SK-N-MC (cell line): ENCODE data around the gene SCYGR4.

ENCODE experiments used
- EZH2 ChIP-seq: fragments of 200-600 bp; sonication (generic); IDR thresholded peaks from one replicate; pipeline ENCODE4 v1.6.1; 2017; ENCODE audit warnings: antibody characterized with exemption
- POLR2AphosphoS5 ChIP-seq: IDR thresholded peaks from 2 replicates; pipeline ENCODE4 v1.6.1; 2012; ENCODE audit warnings: mild to moderate bottlenecking, low read depth, low read length, borderline replicate concordance

DNA sequence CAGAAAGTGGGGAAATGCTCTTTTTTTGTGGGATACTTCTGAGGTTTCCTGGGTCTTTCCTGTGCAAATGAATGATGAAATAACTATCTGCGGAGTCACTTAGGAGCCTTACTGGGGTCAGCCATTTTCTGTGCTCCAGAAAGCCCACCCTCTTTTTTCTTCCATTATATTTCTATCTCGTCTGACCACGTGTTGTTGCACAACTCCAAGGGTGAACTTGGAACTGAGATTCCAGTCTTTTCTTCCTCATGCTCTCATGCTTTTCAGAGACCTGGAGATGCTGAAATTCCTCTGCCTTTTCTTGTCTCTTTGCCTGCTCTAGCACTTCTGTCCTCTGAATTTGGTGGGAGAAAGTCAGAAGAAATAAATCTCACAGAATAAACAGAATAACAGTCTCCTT is 44.5 kb downstream of the SCYGR4 start:
- TF ChIP-seq POLR2AphosphoS5 (no peak), EZH2 (no peak)
